Upper lobe of left lung (tissue), 6 donors: ENCODE results near the gene CLSTN1. TPM values are rescaled to one million over a fixed set of nuclear protein-coding genes. Genes with fewer than 3 reads are reported as not detected.

ENCODE experiments used
- ATAC-seq, 2 donors: fragments of 200-7000 bp; cut with Tn5 transposase; one replicate each; pipeline ENCODE4 v1.9.1; 2022; ENCODE audit warnings: mild to moderate bottlenecking in 2 of 2, moderate library complexity in 2 of 2; ENCODE audit not compliant: low FRiP score in 2 of 2
- DNase-seq, 2 donors: peaks; one replicate each; pipeline ENCODE4 v3.0.0-alpha.2; 2019 to 2020
- H3K27ac ChIP-seq, 4 donors: fragments of 200-600 bp; sonication (generic); one replicate each; pipeline ENCODE4 v1.5.1; 2016 to 2019
- H3K27me3 ChIP-seq, 4 donors: fragments of 200-600 bp; sonication (generic); one replicate each; pipeline ENCODE4 v1.5.1; 2017 to 2019
- H3K36me3 ChIP-seq, 4 donors: fragments of 200-600 bp; sonication (generic); one replicate each; pipeline ENCODE4 v1.5.1; 2016 to 2019
- H3K4me1 ChIP-seq, 4 donors: fragments of 200-600 bp; sonication (generic); one replicate each; pipeline ENCODE4 v1.5.1; 2018 to 2019
- H3K4me3 ChIP-seq, 4 donors: fragments of 200-600 bp; sonication (generic); one replicate each; pipeline ENCODE4 v1.5.1; 2017 to 2019; ENCODE audit warnings: mild to moderate bottlenecking in 2 of 4, moderate library complexity in 1 of 4
- H3K9me3 ChIP-seq, 4 donors: fragments of 200-600 bp; sonication (generic); one replicate each; pipeline ENCODE4 v1.5.1; 2018 to 2019
- EP300 ChIP-seq, 4 donors: sonication (generic); formaldehyde crosslinking; IDR thresholded peaks; one replicate each; pipeline ENCODE4 v1.5.1; 2017; ENCODE audit warnings: antibody characterized with exemption in 4 of 4, control low read depth in 2 of 4
- POLR2A ChIP-seq, 4 donors: fragments of 450-650 bp; IDR thresholded peaks; one replicate each; pipeline ENCODE4 v1.5.1; 2016 to 2017; ENCODE audit warnings: antibody characterized with exemption in 4 of 4, mild to moderate bottlenecking in 2 of 4
- POLR2AphosphoS5 ChIP-seq, 2 donors: sonication (generic); formaldehyde crosslinking; IDR thresholded peaks; one replicate each; pipeline ENCODE4 v1.5.1; 2017; ENCODE audit warnings: antibody characterized with exemption in 2 of 2
- WGBS, 2 donors: methylation state at CpG; one replicate each; pipeline ENCODE4 v1.1.5; 2017 to 2018; 5-methylcytosine and 5-hydroxymethylcytosine counted together
- total RNA-seq, 6 donors: library from RNA; depleted of rRNA in 4 of 6; stranded (reverse); fragments of >200 nt in 4 of 6; gene quantifications; one replicate each; pipeline versions ENCODE4 v1.1.0 to v1.2.1, GENCODE V29; 2016 to 2021
- TF ChIP-seq, protein P1 (sequence below), 6 experiments: fragments of 450-650 bp in 4 of 6; fragments of 200-600 bp in 2 of 6; sonication (generic) in 2 of 6; IDR thresholded peaks; one replicate each; pipeline ENCODE4 v1.5.1; 2016 to 2019; ENCODE audit warnings: antibody characterized with exemption in 6 of 6
- donor health status: DM: no; HTN: no; CAD: no; lungs with moderate emphysema.
- donor health status: DM: no; HTN: yes; CAD: no; lungs with severe emphysema.

The CLSTN1 gene
- total RNA-seq, 6 donors from 2014 or later = 35.6 to 82.7 (median 59.5) TPM

DNA sequence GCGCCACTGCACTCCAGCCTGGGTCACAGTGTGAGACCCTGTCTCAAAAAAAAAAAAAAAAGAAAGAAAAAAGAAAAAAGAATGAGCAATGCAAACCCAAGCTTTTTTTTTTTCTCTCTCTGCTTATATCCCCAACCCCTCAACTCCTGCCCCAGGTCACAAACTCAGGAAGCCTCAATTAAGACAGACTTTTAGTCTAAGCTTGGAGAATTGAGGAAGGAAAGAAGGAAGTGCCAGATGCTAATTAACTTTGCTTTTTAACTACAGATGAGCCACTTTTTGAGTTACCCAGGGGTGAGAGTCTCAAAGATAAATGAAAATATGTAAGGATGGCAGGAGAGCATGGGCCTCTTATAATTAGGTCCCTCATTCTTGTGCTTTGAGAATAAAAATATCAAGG lies 139.0 kb downstream of the CLSTN1 start:
- Histone ChIP-seq H3K36me3 (no peaks in the 10 kb centered on the region), H3K4me3 (no peak overlapping the region), H3K27me3 (no peaks in the 10 kb centered on the region), H3K9me3 (no peaks in the 10 kb centered on the region), H3K4me1 (peaks cover 19 to 33% (median 30%) of the 10 kb centered on the region in 4 donors), H3K27ac (no peak overlapping the region)
- ATAC-seq (no peak), DNase-seq (no peak)
- 94 to 100% methylated on average over 1 of the region's 1 CpG for WGBS, 2 donors
- TF ChIP-seq, protein P1, sequence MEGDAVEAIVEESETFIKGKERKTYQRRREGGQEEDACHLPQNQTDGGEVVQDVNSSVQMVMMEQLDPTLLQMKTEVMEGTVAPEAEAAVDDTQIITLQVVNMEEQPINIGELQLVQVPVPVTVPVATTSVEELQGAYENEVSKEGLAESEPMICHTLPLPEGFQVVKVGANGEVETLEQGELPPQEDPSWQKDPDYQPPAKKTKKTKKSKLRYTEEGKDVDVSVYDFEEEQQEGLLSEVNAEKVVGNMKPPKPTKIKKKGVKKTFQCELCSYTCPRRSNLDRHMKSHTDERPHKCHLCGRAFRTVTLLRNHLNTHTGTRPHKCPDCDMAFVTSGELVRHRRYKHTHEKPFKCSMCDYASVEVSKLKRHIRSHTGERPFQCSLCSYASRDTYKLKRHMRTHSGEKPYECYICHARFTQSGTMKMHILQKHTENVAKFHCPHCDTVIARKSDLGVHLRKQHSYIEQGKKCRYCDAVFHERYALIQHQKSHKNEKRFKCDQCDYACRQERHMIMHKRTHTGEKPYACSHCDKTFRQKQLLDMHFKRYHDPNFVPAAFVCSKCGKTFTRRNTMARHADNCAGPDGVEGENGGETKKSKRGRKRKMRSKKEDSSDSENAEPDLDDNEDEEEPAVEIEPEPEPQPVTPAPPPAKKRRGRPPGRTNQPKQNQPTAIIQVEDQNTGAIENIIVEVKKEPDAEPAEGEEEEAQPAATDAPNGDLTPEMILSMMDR (IDR thresholded peaks at IDR 0.05) = no peak
- no peak for TF ChIP-seq POLR2AphosphoS5 (IDR thresholded peaks at IDR 0.05)
- no peak for TF ChIP-seq EP300 (IDR thresholded peaks at IDR 0.05)
- no peak for TF ChIP-seq POLR2A (IDR thresholded peaks at IDR 0.05)

DNA sequence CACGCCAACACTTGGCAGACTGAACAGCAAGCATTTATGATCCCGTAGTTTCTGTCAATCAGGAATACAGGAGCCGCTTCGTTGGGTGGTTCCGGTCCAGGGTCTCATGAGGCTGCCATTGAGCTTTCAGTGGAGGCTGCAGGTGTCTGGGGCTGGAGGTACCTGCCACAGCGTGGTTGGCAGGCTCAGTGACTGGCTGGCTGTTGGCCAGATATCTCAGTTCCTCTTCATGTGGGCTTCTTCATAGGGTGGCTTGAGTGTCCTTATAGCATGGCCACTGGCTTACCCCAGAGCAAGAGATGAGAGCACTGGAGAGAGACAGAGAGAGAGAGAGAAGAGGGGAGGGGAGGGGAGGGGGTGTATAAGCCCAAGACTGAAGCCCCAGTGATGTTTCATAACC lies 142.9 kb downstream of the CLSTN1 start:
- 78 to 92% methylated on average over 2 to 6 of the region's 6 CpGs for WGBS, 2 donors
- Histone ChIP-seq H3K36me3 (no peaks in the 10 kb centered on the region), H3K27me3 (no peaks in the 10 kb centered on the region), H3K4me3 (no peak overlapping the region), H3K27ac (no peak overlapping the region), H3K9me3 (no peaks in the 10 kb centered on the region), H3K4me1 (peaks cover 0 to 4% (median 2%) of the 10 kb centered on the region in 4 donors)
- TF ChIP-seq POLR2AphosphoS5 (IDR thresholded peaks at IDR 0.05) (no peak), POLR2A (IDR thresholded peaks at IDR 0.05) (no peak), EP300 (IDR thresholded peaks at IDR 0.05) (no peak)
- TF ChIP-seq, protein P1 (IDR thresholded peaks at IDR 0.05) = no peak
- no peak for ATAC-seq
- no peak for DNase-seq

DNA sequence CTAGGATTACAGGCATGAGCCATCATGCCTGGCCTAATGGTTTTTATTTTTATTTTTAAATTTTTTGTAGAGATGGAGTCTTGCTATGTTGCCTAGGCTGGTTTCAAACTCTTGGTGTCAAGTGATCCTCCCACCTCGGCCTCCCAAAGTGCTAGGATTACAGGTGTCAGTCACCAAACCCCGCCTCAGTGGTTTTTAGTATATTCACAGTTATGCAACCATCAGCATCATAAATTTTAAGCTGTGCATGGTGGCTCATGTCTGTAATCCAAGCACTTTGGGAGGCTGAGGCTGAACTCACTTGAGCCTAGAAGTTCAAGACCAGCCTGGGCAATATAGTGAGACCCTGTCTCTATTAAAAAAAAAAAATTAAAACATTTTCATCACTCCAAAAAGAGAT lies 143.7 kb downstream of the CLSTN1 start:
- no peak overlapping the region for H3K27ac ChIP-seq
- no peaks in the 10 kb centered on the region for H3K9me3 ChIP-seq
- H3K4me3 ChIP-seq = no peak overlapping the region
- no peaks in the 10 kb centered on the region for H3K36me3 ChIP-seq
- DNase-seq = no peak
- peaks cover 0 to 4% (median 2%) of the 10 kb centered on the region in 4 donors for H3K4me1 ChIP-seq
- 93 to 96% methylated on average over 2 of the region's 2 CpGs for WGBS, 2 donors
- H3K27me3 ChIP-seq = no peaks in the 10 kb centered on the region
- no peak for ATAC-seq
- TF ChIP-seq, protein P1 (IDR thresholded peaks at IDR 0.05) = no peak
- TF ChIP-seq EP300 (IDR thresholded peaks at IDR 0.05) (no peak), POLR2A (IDR thresholded peaks at IDR 0.05) (no peak), POLR2AphosphoS5 (IDR thresholded peaks at IDR 0.05) (no peak)

Other genes with a start within 250 kb of the CLSTN1 start
- 10 to 100 TPM in 2 of 6 donors, 1 to 10 TPM in 4; 6.2 to 12.0 (median 8.1) TPM for gene TMEM201, start 235.1 kb downstream of the CLSTN1 start, total RNA-seq
- 10 to 100 TPM; 19.0 to 56.6 (median 24.2) TPM for gene PIK3CD, start 172.2 kb downstream of the CLSTN1 start, total RNA-seq
- 10 to 100 TPM; 39.8 to 85.8 (median 73.1) TPM for gene CTNNBIP1, start 86.3 kb upstream of the CLSTN1 start, total RNA-seq
- 10 to 100 TPM in 5 of 6 donors, 1 to 10 TPM in 1; 9.4 to 28.7 (median 19.4) TPM for gene LZIC, start 119.4 kb upstream of the CLSTN1 start, total RNA-seq
- gene NMNAT1, start 119.5 kb upstream of the CLSTN1 start, total RNA-seq = 10 to 100 TPM in 3 of 6 donors, 1 to 10 TPM in 3; 4.6 to 13.6 (median 8.5) TPM
- gene RBP7, start 173.3 kb upstream of the CLSTN1 start, total RNA-seq = 10 to 100 TPM in 1 of 6 donors, 1 to 10 TPM in 4, not detected in 1; 1.7 to 15.9 (median 4.3) TPM
- 10 to 100 TPM; 24.5 to 83.8 (median 42.8) TPM for gene UBE4B, start 209.0 kb upstream of the CLSTN1 start, total RNA-seq